Heart left ventricle (tissue), 16 donors: ENCODE results near the gene STPG3. TPM values are rescaled to one million over a fixed set of nuclear protein-coding genes. Genes with fewer than 3 reads are reported as not detected.
A peak's percentile ranks its signal among the peaks of the same experiment; 100 is the strongest.

Source experiments
- ATAC-seq, 4 donors: fragments of 200-7000 bp; cut with Tn5 transposase; one replicate each; pipeline ENCODE4 v1.9.1; 2020 to 2022; ENCODE audit warnings: moderate library complexity in 4 of 4, mild to moderate bottlenecking in 3 of 4, moderate number of reproducible peaks in 1 of 4
- DNase-seq, 5 donors: peaks; one replicate each; pipeline ENCODE4 v3.0.0-alpha.2; 2020
- H3K27ac ChIP-seq, 12 donors: fragments of 200-600 bp; sonication (generic) in 4 of 12; one replicate each; pipeline versions ENCODE4 v1.5.0 to v1.8.0; 2016 to 2022; ENCODE audit warnings: mild to moderate bottlenecking in 2 of 12
- H3K27me3 ChIP-seq, 9 donors: fragments of 200-600 bp; sonication (generic) in 2 of 9; one replicate each; pipeline versions ENCODE4 v1.5.1 to v1.8.0; 2016 to 2022; ENCODE audit warnings: mild to moderate bottlenecking in 3 of 9
- H3K36me3 ChIP-seq, 9 donors: fragments of 200-600 bp; sonication (generic) in 2 of 9; one replicate each; pipeline versions ENCODE4 v1.5.0 to v1.8.0; 2018 to 2022; ENCODE audit warnings: mild to moderate bottlenecking in 2 of 9
- H3K4me1 ChIP-seq, 12 donors: fragments of 200-600 bp; sonication (generic) in 4 of 12; one replicate each; pipeline versions ENCODE4 v1.5.0 to v1.8.0; 2016 to 2022; ENCODE audit warnings: mild to moderate bottlenecking in 3 of 12
- H3K4me3 ChIP-seq, 12 donors: fragments of 200-600 bp; sonication (generic) in 4 of 12; one replicate each; pipeline versions ENCODE4 v1.5.0 to v1.8.0; 2017 to 2022; ENCODE audit warnings: mild to moderate bottlenecking in 9 of 12, moderate library complexity in 4 of 12
- H3K9me3 ChIP-seq, 12 donors: fragments of 200-600 bp; sonication (generic) in 4 of 12; one replicate each; pipeline versions ENCODE4 v1.5.0 to v1.8.0; 2016 to 2022; ENCODE audit warnings: mild to moderate bottlenecking in 1 of 12
- POLR2A ChIP-seq, 2 donors: fragments of 450-650 bp; IDR thresholded peaks; one replicate each; pipeline ENCODE4 v1.6.1; 2017; ENCODE audit warnings: antibody characterized with exemption in 2 of 2, mild to moderate bottlenecking in 2 of 2, moderate library complexity in 2 of 2
- WGBS, 4 donors: extraction: QIAGEN DNeasy Blood & Tissue Kit in 2 of 4; methylation state at CpG; one replicate each; pipeline versions ENCODE4 v1.1.5 to v1.1.7; 2013 to 2018; 5-methylcytosine and 5-hydroxymethylcytosine counted together
- intact Hi-C, 10 donors: fragments of 100-400 bp; cut with DNase I; formaldehyde crosslinking; loops; one replicate each; pipeline versions ENCODE4 v1.11.1 to v1.14.2; 2022
- polyA plus RNA-seq, 2 donors: library from polyadenylated mRNA; stranded (reverse); fragments of 200-250 nt; gene quantifications; one replicate each; pipeline ENCODE4 v1.2.3, GENCODE V29; 2013
- total RNA-seq, 9 donors: library from RNA; depleted of rRNA in 2 of 9; stranded (reverse); fragments of >200 nt in 2 of 9; fragmentation: NEBNext Ultra II Directional in 3 of 9; extraction: Animal tissue kit (Norgen Biotek cat#: 25700) in 3 of 9; gene quantifications; one replicate each; pipeline versions ENCODE4 v1.1.0 to v1.2.4, GENCODE V29; 2016 to 2023
- TF ChIP-seq, protein P1 (sequence below), 12 donors: fragments of 200-600 bp; sonication (generic) in 4 of 12; IDR thresholded peaks; one replicate each; pipeline versions ENCODE4 v1.5.0 to v1.8.0; 2018 to 2022; ENCODE audit warnings: antibody characterized with exemption in 12 of 12, mild to moderate bottlenecking in 5 of 12
- donor health status: ischemic (EF 13 %, LVEDD 7.1; RV severe dilation, severe dysfunction).
- donor health status: healthy with polysubstance abuse.
- donor health status: DM: no; HTN: yes; CAD: no.
- donor health status: DM: no; HTN: no; CAD: no.
- donor health status: ischemic (EF 25% LVEDD 6.9; RV normal size, moderate dysfunction).
- donor health status: ischemic (EF 25% LVEDD 5.7; RV mildly dilated, moderate dysfunction).
- donor health status: healthy.
- donor health status: DM: yes; HTN: yes; CAD: no.
- donor health status: ischemic (EF 35%, LVEDD 5.7; RV mildly dilated, moderate dysfunction).
- donor health status: nonischemic (EF 11% LVEDD 7.7; RV severe dilation, severe dysfunction).
- donor health status: DM: yes; HTN: yes; CAD: no.
- donor health status: PGD.
- donor health status: ischemic (EF 29% LVEDD 5.4; RV normal size, mild dysfunction).
- donor health status: nonischemic (EF 23%, LVEDD 6.1; RV moderate dilation, normal function).

STPG3 gene
- total and polyA plus RNA-seq, 11 donors: 0.23 to 0.61 (median 0.31) TPM; not detected in 8

DNA sequence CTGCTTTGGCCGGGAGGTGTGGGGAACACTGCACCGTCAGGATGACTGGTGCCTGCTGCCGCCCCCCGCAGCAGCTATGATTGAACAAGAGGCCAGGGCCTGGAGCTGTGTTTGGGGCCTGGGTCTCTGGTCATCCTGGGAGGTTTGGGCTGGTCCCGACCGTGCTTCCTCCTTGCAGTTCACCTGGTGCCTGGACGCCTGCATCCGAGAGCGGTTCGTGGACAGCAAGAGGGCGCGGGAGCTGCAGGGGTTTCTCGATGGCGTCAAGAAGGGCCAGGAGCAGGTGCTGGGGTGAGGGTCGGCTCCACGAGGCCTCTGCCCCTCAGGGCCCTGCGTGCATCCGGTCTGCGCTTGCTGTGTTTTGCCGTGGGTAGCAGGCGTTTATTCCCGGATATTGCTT is 13.0 kb downstream of the STPG3 start:
- whole genome bisulfite sequencing, 4 donors: 93 to 97% (median 95%) methylated on average over 17 to 22 of the region's 22 CpGs
- peaks cover 0 to 68% (median 48%) of the 10 kb centered on the region in 9 donors for H3K36me3 ChIP-seq
- no peak overlapping the region for H3K4me3 ChIP-seq
- no peaks in the 10 kb centered on the region for H3K27me3 ChIP-seq
- peak in 1 of 5 donors; percentile 25 for DNase-seq
- H3K4me1 ChIP-seq: peaks cover 0 to 34% (median 13%) of the 10 kb centered on the region in 12 donors
- H3K9me3 ChIP-seq: no peaks in the 10 kb centered on the region
- intact Hi-C loops: no loop called here
- no peak for ATAC-seq
- H3K27ac ChIP-seq: no peak overlapping the region
- no peak for TF ChIP-seq POLR2A (IDR thresholded peaks at IDR 0.05)
- TF ChIP-seq, protein P1, sequence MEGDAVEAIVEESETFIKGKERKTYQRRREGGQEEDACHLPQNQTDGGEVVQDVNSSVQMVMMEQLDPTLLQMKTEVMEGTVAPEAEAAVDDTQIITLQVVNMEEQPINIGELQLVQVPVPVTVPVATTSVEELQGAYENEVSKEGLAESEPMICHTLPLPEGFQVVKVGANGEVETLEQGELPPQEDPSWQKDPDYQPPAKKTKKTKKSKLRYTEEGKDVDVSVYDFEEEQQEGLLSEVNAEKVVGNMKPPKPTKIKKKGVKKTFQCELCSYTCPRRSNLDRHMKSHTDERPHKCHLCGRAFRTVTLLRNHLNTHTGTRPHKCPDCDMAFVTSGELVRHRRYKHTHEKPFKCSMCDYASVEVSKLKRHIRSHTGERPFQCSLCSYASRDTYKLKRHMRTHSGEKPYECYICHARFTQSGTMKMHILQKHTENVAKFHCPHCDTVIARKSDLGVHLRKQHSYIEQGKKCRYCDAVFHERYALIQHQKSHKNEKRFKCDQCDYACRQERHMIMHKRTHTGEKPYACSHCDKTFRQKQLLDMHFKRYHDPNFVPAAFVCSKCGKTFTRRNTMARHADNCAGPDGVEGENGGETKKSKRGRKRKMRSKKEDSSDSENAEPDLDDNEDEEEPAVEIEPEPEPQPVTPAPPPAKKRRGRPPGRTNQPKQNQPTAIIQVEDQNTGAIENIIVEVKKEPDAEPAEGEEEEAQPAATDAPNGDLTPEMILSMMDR (IDR thresholded peaks at IDR 0.05): no peak

DNA sequence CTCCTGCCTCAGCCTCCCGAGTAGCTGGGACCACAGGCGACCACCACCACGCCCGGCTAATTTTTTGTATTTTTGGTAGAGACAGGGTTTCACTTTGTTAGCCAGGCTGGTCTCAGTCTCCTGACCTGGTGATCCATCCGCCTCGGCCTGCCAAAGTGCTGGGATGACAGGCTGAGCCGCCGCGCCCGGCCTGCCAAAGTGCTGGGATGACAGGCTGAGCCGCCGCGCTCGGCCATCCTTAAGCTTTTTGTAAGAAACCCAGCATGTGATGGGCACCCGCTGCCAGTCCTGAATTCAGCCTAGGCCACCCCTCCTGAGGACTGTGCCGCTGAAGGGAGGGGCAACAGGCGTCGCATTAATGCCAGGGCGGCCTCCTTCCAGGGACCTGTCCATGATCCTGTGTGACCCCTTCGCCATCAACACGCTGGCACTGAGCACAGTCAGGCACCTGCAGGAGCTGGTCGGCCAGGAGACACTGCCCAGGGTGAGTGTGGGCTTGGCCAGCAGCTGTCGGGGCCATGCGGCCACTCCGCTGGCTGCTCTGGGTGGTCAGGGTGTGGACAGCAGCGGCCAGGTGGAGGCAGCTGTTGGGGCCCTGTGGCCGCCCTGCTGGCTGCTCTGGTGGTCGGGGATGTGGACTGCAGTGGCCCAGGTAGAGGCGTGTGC is 14.5 kb downstream of the STPG3 start:
- ATAC-seq (no peak), DNase-seq (peak in 1 of 5 donors; percentile 8)
- H3K4me1 ChIP-seq: peaks cover 3 to 49% (median 22%) of the 10 kb centered on the region in 12 donors
- intact Hi-C loops: no loop called here
- whole genome bisulfite sequencing, 4 donors: 92 to 97% (median 95%) methylated on average over 27 to 29 of the region's 29 CpGs
- no peak overlapping the region for H3K27ac ChIP-seq
- H3K36me3 ChIP-seq: peaks cover 0 to 72% (median 47%) of the 10 kb centered on the region in 9 donors
- H3K27me3 ChIP-seq: no peaks in the 10 kb centered on the region
- no peak overlapping the region for H3K4me3 ChIP-seq
- TF ChIP-seq, protein P1 (IDR thresholded peaks at IDR 0.05): no peak
- no peak for TF ChIP-seq POLR2A (IDR thresholded peaks at IDR 0.05)
- no peaks in the 10 kb centered on the region for H3K9me3 ChIP-seq

DNA sequence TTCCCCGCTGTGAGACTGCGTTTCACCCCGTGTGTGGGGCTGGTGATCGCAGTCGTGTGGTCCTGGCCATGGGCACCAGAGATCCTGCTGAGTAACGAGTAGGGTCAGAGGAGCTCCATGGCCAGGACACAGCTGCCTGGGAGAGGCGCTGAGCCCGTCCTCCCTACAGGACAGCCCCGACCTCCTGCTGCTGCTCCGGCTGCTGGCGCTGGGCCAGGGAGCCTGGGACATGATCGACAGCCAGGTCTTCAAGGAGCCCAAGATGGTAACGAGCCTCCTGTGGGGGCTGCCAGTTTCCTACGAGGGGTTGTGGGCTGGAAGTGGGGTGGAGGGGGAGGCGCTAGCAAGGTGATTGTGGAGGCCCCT is 15.1 kb downstream of the STPG3 start:
- intact Hi-C loops: no loop called here
- H3K4me1 ChIP-seq: peaks cover 3 to 54% (median 24%) of the 10 kb centered on the region in 12 donors
- ATAC-seq (no peak), DNase-seq (peak in 2 of 5 donors; percentile 16 to 33)
- H3K9me3 ChIP-seq: no peaks in the 10 kb centered on the region
- H3K36me3 ChIP-seq: peaks cover 0 to 73% (median 51%) of the 10 kb centered on the region in 9 donors
- 66 to 72% (median 70%) methylated on average over 13 to 15 of the region's 15 CpGs for WGBS, 4 donors
- H3K4me3 ChIP-seq: no peak overlapping the region
- H3K27ac ChIP-seq: no peak overlapping the region
- H3K27me3 ChIP-seq: no peaks in the 10 kb centered on the region
- TF ChIP-seq, protein P1 (IDR thresholded peaks at IDR 0.05): no peak
- TF ChIP-seq POLR2A (IDR thresholded peaks at IDR 0.05): no peak

DNA sequence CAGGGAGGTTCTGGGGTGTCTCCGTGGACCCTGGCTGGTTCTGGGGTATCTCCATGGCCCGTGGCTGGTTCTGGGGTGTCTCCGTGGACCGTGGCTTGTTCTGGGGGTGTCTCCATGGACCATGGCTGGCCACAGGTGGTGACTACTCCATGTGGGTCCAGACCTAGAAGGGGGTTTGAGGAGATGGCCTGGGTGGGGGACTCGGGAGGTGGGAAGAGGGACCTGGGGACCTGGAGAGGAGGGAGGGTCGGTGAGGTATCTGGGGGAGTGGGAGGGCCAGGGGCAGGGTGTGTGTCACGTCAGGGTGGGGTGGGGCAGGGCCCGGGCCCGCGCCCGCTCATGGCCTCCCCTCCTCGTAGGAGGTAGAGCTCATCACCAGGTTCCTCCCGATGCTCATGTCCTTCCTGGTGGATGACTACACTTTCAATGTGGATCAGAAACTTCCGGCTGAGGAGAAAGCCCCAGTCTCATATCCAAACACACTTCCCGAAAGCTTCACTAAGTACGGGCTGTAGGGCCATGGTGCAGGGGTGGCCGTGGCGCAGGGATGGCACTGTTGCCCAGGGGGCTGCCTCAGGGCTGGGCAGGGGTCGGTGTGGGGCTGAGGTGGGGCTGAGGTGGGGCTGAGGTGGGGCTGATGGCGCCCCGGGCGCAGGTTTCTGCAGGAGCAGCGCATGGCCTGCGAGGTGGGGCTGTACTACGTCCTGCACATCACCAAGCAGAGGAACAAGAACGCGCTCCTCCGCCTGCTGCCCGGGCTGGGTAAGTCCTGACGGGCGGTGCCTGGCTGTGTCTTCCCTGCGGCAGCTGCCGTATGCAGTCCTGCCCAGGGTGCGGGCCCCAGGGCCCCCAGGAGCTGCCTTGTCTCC is 15.7 kb downstream of the STPG3 start:
- Histone ChIP-seq H3K4me3 (no peak overlapping the region), H3K27me3 (no peaks in the 10 kb centered on the region), H3K36me3 (peaks cover 0 to 73% (median 53%) of the 10 kb centered on the region in 9 donors), H3K9me3 (no peaks in the 10 kb centered on the region), H3K4me1 (peaks cover 3 to 61% (median 27%) of the 10 kb centered on the region in 12 donors), H3K27ac (no peak overlapping the region)
- WGBS, 4 donors: 91 to 95% (median 92%) methylated on average over 31 to 34 of the region's 34 CpGs
- peak in 3 of 5 donors; percentile 7 to 63 (median 26) for DNase-seq
- ATAC-seq: no peak
- TF ChIP-seq, protein P1 (IDR thresholded peaks at IDR 0.05): no peak
- TF ChIP-seq POLR2A (IDR thresholded peaks at IDR 0.05): no peak
- intact Hi-C loops: no loop called here
